NCI-H1105 treated with DMSO at 0.1 percent for 48 hours (cell line): ENCODE measurements around the gene CD300LG.
"Not testable (repeated sequence)": the region's sequence is repeated elsewhere in the genome, so short reads cannot be mapped to it uniquely, and the experiment has no call there.

Experiments
- DNase-seq: peaks from one replicate; lab custom pipeline; 2025; lab: John Stamatoyannopoulos, UW

The CD300LG gene, protein sequence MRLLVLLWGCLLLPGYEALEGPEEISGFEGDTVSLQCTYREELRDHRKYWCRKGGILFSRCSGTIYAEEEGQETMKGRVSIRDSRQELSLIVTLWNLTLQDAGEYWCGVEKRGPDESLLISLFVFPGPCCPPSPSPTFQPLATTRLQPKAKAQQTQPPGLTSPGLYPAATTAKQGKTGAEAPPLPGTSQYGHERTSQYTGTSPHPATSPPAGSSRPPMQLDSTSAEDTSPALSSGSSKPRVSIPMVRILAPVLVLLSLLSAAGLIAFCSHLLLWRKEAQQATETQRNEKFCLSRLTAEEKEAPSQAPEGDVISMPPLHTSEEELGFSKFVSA

DNA sequence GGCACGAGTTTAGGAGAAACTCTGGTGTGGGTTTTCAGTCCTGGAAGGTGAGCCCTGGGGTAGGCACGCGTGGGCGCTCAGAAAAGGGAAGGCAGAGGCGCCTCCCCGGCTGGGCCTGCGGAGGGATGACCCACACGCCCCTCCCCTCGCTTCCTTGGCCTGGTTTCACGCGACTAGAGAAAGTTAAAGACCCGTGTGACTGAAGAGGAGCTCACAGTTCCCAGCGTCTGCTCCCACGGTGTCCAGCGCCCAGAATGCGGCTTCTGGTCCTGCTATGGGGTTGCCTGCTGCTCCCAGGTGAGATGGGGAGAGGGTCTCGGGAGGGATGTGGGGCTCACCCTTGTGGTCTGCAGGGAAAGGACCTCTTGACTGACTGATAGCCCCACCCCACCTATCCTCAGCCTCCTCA is at the start of gene CD300LG:
TSS of gene CD300LG (plus strand) at position 214 of the 409 bp plus-strand sequence. CDS start at position 255, 41 bp downstream.
- DNase-seq = no peak

DNA sequence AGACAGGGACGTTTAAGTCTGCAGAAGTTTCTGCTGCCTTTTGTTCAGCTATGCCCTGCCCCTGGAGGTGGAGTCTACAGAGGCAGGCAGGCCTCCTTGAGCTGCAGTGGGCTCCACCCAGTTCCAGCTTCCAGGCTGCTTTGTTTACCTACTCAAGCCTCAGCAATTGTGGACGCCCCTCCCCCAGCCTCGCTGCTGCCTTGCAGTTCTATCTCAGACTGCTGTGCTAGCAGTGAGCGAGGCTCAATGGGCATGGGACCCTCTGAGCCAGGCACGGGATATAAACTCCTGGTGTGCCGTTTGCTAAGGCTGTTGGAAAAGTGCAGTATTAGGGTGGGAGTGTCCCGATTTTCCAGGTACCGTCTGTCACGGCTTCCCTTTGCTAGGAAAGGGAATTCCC is 49.0 kb upstream of the CD300LG start:
- DNase-seq = not testable (repeated sequence)

DNA sequence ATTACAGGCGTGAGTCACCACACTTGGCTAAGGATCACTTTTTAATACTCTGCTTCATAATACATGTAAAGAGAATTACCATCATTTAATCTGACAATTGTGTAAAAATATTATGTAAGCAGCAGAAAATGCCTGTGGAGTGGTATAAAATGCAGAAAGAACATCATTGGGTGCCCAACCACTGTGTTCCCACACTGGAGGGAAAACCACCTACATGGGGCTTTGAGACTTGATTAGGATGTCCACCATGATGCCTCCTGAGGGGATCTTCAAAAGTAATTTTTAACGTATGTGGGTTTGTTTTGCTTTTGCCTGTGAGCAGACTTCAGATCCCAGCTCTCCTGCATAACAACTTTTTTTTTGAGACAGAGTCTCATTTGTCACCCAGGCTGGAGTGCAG is 47.9 kb upstream of the CD300LG start:
- no peak for DNase-seq

DNA sequence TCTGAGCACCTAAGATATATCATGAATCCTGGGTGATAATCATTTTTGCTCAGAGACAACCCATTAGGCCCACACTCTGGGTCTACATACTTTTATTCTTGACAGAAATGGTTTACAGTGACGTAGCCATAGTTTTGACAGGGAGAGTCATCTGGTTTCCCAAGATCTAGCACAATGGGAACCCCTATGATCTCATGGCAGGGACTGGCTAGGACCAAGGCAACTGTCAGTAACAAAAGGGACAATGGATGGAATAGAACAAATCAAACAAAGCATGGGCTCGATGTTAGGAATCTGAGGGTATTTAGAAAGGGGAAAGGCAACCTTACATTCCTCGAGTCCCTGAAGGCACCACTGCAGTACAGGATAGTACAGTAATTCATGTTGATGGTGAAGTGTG is 46.2 kb upstream of the CD300LG start:
- no peak for DNase-seq

DNA sequence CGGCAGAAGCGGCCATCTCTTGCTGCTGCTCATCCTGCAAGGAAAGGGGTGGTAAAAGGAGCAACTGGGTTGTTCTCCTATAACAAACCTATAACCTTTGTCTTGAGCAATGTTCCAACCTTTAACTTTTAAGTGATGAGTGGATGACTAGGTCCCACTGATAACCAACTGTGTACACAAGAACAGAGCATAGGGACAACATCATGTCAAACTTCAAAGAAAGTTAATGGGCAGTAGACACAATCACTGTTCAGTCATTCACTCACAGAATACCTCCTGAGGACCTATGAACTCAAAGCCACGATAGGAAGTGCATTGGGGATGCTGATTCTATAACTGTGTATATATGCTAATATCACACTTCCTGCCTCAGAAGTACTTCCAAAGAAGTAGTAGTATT is 45.1 kb upstream of the CD300LG start:
- no peak for DNase-seq

DNA sequence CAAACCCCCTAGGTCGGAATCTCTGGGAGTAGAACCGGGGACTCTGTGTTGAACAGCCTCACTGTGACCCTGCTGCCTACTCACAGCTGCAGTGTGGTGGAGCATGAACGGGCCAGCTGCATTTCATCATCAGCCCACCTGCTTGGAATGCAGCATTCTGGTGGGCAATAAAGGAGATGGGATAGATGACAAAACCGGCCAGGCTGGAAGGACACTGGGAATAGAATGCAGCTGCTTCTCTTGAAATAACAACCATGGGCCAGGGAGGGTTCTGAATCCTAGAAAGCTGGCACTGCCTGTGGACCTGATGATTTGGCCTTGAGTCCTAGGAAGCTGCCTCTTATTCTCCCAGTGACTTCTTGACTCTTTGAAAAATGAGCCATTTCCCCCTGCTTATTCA is 43.2 kb upstream of the CD300LG start:
- DNase-seq = no peak

DNA sequence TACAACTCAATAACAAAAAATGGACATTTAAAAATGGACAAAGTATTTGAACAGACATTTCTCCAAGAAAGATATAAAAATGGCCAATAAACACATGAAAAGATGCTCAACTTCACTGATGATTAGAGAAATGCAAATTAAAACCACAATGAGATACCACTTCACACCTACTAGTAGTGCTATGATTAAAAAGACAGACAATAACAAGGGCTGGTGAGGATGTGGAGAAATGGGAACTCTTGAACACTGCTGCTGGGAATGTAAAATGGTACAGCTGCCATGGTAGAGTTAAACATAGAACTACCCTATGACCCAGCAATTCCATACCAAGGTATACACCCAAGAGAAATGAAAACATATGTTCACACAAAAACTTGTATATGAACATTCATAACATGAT is 41.9 kb upstream of the CD300LG start:
- no peak for DNase-seq

DNA sequence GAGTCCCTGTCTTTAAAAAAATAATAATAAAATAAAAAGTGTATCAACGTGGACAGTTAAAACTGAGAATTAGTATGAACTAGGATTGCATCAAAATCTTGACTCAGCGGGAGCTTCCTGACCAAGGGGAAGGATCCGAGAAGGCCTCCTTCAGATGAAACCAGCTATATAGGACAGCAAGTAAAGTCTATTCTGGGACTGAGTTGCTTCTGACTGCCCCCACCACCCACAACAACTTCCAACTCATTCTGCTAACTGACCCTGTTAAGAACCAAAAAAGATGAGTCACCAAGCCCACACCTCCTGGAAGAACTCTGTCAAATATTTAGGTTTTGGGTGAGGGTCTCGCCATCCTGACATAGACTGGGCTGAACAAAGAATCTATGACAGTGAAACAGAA is 38.9 kb upstream of the CD300LG start:
- DNase-seq = no peak

DNA sequence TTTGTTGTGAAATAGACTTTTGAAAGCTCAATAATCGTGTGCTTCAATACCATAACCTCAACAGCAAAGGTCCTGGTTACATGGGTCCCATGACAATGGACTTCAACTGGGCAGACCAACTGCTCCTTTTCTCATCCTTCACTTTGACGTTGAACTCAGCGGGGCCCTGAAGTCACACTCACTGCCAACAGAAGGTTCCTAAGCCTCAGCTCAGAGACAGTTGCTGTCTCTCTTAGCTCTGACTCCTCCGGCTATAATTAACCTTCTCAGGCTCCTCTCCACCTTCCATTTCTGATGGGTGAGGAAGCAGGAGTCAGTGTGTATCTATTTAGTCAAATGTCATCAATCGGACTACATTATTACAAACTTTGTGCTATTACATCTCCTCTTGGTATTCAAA is 37.9 kb upstream of the CD300LG start:
- DNase-seq = no peak

DNA sequence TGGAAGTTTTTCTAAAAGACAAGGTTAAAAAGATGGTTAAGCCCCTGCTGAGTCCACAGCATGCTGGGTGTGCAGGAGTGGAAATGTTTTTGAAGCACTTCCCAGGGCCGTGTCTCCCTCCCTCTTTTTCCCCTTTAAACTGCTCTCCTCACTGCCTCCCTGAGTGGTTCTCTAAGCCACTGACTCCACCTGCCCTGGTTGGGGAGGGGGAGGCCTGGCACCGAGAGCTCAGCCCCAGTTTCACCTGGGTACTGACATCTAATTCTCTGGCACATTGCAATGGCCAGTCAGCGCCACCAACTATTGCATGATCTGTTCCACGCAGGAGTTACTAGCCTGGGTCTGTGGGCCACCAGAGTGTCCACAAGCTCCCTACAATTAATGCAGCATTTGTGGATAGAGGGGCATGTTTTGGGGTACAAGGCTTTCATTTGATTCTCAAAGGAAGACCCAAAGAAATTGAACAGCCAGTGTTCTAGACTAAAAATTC is 36.7 kb upstream of the CD300LG start:
- no peak for DNase-seq

DNA sequence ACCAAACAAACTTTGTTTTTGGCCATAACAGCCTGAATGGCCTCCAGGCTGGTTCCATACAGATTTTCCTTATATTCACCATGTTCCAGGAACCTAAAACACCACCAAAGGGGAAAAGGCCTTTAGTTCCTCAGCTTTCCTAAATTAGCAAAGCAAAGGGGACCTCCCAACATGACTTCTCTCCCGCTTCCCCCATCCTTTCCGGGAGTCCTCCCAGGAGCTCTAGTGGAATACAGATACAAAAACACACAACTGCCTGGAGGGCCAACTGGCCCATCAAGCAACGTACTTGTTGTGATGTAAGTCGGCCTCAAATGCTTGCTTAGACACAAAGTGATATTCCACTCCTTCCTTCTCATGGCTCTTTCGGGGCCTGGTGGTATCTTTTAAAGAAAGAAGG is 36.2 kb upstream of the CD300LG start:
- no peak for DNase-seq

DNA sequence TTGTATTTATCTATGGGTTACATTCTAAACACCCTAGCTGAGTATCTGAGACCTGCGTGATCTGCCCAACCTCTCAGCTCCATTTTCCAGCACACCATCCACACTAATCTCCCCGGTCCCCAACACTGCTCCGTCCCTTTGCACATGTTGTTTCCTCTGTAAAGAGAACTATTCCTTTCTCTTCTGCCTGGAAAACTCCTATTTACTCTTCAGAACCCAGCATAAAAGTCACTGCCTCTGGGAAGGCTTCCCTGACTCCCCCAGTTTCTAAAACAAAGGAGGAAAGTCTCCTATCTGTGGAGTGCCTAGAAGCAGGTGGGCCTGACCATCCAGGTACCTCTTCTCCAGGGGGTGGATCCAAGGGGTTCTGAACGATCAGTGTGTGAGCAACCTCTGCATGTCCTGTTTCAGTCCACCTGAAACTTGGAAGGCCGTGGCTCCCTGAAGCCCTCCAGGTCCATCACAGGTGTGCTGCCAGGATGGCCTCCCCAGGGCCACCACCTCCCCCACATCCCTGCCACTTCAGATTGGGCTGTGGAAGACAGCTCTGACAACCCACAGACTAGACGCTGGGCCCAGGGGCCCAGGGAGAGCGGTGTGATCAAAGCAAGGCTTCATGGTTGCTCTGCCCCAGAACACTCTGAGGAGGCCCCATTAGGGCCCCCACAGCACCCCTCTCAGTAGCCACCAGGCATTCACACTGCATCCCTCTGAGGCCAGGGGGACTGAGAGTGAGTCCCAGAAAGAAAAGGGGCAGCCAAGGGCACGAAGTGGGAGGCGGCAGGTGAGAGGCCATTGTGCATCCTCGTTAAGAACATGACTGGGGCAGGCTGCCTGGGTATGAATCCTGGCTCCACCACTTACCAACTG is 34.3 kb upstream of the CD300LG start:
- DNase-seq = no peak

DNA sequence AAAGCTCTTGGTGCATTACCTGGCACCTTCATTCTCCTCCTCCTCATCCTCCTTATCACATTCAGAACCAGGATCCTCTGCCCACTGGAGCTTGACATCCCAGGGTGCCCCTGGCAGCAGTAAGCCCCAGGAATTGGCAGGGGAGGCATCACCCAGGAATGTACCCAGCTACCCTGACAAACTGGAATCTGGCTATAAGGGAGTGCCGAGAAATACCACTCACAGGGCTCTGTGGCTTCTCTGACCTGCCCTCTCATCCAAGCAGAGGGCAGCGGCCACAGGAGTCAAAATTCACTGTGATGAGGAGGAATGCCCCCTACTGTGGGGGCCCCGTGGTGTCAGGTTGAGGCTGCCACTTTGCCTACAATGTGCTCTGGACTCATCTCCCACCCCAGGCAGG is 33.6 kb upstream of the CD300LG start:
- DNase-seq = no peak

DNA sequence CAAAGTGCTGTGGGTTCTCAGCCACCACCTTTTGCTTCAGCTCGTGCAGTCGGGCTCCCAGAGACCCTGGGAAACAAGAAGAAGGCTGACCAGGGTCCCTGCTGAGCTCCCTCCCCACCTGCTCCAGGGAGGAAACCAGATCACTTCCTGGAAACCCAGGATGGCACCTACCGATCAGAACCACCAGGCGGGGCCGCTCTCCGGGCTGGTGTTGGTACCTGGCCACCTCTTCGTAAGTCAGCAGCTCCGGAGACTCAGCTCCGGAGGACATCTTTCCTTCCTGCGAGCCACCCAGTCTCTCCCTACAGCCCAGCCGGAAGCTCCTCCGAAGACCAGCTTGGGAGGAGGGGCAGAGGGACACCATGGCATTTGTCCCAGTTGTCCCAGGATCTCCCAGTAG is 33.0 kb upstream of the CD300LG start:
- DNase-seq = no peak

DNA sequence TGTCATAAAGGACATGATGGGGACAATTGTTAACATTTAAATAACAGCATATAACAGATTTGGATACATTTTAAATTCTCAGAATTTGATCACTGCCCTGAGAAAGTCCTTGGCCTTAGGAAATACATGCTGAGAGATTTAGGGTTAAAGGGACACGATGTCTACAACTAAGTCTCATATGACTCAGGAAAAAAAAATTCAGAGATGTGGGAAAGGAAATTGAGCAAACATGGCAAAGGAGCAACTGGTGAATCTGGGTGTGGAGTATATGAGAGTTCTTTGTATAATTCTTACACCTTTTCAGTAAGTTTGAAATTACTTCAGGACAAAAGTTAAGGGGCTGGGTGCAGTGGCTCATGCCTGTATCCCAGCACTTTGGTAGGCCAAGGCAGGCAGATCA is 32.3 kb upstream of the CD300LG start:
- no peak for DNase-seq

DNA sequence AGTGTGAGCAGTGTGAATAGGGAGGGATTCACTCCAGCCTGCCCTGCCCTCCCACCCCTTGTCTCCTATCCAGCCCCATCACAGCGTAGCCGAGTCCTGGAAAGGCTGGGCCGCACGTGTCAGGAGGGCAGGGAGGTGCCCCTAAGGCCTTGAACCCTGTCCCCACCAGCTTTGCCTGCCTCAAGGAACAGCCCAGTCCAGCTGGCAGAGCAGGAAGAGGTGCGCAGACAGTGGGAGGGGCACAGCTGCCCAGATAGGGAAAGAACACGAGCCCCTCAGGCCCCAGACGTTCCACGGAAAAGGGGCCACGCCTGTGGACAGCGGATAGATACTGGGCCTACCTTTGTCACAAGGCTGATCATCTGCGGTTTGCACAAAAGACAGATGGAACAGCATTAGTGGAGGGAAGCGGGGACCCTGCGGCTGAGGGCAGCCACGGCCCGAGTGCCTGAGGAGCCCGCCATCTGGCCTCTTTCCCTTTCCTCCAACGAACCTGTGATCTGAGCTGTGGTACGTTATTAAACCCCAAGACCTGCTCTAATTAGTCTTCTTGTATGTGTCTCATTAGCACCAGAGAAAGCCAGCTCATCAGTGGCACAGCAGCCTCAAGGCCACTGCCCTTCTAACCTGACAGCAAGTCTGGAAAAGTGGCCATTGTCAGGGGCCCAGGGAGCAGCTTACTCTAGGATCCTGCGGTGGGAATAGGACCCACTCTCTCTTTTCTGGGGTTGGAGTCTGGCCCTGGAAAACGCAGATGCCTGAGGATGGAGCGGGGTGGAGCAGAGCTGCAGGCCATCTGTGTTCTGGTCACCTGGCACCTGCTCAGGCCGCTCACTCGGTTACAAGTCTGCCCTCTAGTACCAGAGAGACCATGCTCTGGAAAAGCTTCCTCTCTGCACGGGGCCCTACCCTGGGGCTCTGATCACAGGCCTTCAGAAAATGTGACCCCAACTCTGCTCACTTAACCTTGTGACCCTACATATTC is 30.3 kb upstream of the CD300LG start:
- DNase-seq = no peak

DNA sequence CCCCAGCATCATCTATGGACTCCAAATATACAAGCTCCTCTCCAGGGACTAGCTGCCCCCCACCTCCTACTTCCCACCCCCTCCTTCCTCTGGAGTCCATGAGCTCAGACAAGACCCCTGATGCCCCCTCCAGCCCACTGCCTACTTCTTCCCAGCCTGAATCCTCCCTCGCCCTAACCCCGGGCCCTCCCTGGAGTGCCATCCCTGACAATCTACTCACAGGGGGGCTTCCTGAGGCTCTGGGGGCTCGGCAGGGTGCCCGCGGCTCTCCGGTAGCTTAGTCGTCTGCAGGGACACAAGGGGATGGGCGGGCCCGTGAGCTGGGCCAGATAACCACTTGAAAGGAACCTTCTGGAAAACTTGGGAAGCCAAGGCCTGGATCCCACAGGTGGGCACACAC is 29.1 kb upstream of the CD300LG start:
- DNase-seq = no peak

DNA sequence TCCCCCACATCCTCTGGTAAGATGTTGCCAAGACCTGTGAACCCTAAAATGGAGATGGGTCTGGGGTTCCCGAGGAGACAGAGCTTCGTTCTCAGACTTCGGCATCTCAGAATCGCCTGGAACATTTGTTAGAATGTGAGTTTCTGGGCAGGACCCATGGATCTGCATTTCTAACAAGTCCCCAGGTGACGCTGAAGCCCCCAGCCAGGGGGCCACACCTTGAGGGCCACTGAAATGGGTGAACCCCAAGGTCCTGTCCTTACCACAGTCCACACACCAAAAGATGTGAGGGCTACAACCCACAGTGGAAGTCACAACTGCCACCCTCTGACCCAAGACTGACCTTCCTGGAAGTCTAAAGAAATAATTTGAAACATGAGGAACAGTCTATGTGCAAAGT is 28.0 kb upstream of the CD300LG start:
- DNase-seq = no peak

DNA sequence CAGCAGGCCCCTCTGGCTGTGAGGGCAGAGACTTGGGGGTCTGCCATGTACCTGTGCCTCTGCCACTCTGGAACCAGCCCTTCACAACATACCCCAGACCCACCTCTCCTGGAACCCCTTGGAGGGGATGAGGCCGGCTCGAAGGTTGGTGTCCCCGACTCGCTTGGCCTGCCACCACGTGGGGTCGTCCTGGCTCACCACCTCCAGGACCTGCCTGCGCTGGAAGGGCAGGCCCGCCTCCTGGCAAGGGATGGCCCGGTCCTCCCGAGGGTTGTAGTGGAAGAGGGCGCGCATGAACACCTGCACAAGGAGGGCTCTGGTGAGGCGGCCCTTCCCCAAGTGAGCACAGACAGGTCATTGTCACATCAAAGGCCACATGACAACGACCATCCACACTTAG is 26.2 kb upstream of the CD300LG start:
- DNase-seq = no peak

DNA sequence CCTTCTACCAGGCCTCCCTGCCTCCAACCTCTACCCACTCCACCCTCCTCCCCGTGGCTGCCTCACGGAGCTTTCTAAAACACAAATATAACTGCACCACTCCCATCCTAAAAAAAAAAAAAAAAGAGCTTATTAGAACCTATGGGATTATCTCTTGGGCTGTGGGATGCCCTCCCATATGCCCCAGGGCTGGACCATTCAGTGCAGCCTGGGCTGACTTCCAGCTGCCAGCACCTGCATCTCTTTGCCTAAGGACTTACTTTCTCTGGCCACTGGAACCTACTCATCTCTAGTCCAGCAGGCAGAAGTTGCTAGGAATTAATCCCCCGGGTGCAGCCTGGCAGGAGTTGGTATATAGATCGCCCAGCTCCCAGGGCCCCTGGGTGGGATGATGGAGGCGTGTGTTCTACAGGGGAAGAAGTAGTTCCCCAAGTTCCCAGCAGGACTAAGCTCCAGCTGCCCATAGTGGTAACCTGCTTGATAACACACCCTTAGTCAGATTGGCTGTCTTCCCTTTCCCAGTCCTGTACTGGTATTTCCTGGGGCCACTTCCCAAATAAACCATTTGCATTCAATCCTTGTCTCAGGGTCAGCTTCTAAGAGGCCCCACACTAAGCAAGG is 24.3 kb upstream of the CD300LG start:
- no peak for DNase-seq

DNA sequence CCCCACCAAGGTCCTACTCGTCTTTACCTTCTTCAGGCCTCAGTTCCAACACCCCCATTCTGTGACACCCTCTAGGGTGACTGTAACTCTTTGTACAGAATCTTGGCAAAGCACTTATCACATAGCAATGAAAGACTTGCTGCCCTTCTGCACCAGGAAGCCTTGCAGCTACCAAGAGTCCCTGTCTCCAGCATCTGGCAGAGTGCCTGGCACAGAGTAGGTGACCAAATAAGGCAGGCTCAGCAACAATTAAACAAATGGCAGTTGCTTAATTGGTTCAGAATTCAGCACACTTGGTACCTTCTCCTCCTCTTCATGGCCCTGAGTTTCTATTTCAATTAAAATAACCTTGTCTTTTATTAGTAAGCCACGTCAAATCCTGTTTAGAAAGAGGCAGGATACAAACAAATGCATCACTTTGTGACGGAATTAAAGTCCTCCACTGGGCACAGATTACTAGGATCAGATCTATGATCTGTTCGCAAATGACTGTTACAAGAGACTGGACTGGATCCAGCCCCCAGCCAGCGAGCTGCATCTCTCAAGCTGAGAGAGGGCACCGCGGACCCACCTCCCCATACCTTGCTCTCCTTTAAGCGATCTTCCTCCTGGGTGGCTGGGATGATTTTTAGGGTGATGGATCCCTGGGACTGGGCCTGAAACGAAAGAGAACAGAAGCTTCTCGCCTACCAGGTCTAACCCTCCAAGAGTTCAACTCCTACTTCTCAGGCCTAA is 23.5 kb upstream of the CD300LG start:
- DNase-seq = no peak
